ENCODE data around the gene PSAT1. TPM values are rescaled to one million over a fixed set of nuclear protein-coding genes. Genes with fewer than 3 reads are reported as not detected.

The PSAT1 gene
- total RNA-seq, 1 experiment from 2014 or later, result 69.5 TPM

DNA sequence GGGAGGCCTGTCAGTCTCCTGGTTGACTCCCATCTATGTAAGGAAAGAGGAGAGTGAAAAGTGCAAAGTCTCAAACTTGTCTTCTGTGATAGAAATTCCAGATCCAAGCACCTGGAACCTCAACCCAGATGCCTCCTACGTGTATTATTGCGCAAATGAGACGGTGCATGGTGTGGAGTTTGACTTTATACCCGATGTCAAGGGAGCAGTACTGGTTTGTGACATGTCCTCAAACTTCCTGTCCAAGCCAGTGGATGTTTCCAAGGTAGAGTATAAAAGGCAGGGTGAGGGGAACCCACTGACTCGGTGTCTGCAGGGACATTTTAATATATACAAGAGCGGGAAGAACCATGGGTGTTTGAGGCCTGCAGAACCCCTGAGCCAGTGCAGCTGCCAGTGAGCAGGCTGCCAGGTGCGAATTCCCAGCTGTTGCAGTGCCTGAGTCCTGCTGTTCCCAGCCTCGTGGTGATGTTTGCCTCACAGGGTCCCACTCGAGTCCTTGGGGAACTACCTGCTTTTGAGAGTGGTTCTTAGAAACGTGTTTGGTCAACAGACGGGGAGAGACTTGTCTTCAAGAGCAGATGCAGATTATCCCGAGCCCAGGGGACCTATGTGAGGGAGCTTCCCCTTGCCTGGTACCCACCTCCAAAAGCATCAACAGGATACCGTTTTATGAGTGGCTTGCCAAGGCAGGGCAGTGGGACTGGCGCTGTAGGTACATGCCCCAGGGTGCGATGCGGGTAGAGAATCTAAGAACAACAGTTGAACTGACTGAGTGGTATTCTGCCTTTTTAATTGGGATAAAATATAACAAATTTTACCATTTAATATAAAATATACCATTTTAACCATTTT is 9.5 kb downstream of the PSAT1 start:
- no peaks in the 10 kb centered on the region for H3K27me3 Mint-ChIP-seq (ENCODE audit: unreplicated experiment)
- H3K9me3 Mint-ChIP-seq (ENCODE audit: low read depth, unreplicated experiment), result no peaks in the 10 kb centered on the region
- TF ChIP-seq, protein P1, sequence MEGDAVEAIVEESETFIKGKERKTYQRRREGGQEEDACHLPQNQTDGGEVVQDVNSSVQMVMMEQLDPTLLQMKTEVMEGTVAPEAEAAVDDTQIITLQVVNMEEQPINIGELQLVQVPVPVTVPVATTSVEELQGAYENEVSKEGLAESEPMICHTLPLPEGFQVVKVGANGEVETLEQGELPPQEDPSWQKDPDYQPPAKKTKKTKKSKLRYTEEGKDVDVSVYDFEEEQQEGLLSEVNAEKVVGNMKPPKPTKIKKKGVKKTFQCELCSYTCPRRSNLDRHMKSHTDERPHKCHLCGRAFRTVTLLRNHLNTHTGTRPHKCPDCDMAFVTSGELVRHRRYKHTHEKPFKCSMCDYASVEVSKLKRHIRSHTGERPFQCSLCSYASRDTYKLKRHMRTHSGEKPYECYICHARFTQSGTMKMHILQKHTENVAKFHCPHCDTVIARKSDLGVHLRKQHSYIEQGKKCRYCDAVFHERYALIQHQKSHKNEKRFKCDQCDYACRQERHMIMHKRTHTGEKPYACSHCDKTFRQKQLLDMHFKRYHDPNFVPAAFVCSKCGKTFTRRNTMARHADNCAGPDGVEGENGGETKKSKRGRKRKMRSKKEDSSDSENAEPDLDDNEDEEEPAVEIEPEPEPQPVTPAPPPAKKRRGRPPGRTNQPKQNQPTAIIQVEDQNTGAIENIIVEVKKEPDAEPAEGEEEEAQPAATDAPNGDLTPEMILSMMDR (IDR thresholded peaks at IDR 0.05; ENCODE audit: unreplicated experiment), result no peak
- BruUV-seq (replicated peaks), result no TSS peak
- intact Hi-C loops (cut with micrococcal nuclease; ENCODE audit: unreplicated experiment), result no loop called here
- no peak for DNase-seq
- CTCF ChIA-PET, result no interaction called here
- H3K36me3 Mint-ChIP-seq (ENCODE audit: insufficient read depth, unreplicated experiment), result peaks cover 48% of the 10 kb centered on the region
- no peak overlapping the region for H3K27ac Mint-ChIP-seq (ENCODE audit: unreplicated experiment)
- no peak overlapping the region for H3K4me3 Mint-ChIP-seq (ENCODE audit: low read depth, unreplicated experiment)
- H3K4me1 Mint-ChIP-seq (ENCODE audit: low read depth, unreplicated experiment), result no peaks in the 10 kb centered on the region

DNA sequence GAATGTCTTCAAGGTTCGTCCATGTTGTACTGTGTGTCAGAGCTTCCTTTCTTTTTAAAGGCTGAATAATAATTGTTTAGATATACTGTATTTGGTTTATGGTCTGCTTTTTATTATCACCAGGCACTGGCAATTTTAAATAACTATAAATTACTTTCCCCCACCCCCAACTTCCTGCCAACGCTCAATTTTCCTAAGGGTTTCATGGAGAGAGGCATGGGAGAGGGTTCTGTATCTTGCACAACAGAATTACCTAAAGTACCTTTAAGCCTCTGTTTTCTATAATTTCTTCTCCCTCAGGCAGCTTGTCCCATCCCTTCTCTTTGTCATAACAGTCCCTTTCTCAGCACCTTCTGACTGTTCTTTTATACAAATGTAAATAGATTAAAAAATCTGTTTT is 10.4 kb downstream of the PSAT1 start:
- no peaks in the 10 kb centered on the region for H3K9me3 Mint-ChIP-seq (ENCODE audit: low read depth, unreplicated experiment)
- intact Hi-C loops (cut with micrococcal nuclease; ENCODE audit: unreplicated experiment), result no loop called here
- peaks cover 51% of the 10 kb centered on the region for H3K36me3 Mint-ChIP-seq (ENCODE audit: insufficient read depth, unreplicated experiment)
- BruUV-seq (replicated peaks), result no TSS peak
- TF ChIP-seq, protein P1 (IDR thresholded peaks at IDR 0.05; ENCODE audit: unreplicated experiment), result no peak
- CTCF ChIA-PET, result no interaction called here
- H3K27ac Mint-ChIP-seq (ENCODE audit: unreplicated experiment), result no peak overlapping the region
- no peaks in the 10 kb centered on the region for H3K27me3 Mint-ChIP-seq (ENCODE audit: unreplicated experiment)
- no peak overlapping the region for H3K4me3 Mint-ChIP-seq (ENCODE audit: low read depth, unreplicated experiment)
- no peaks in the 10 kb centered on the region for H3K4me1 Mint-ChIP-seq (ENCODE audit: low read depth, unreplicated experiment)
- DNase-seq, result no peak

DNA sequence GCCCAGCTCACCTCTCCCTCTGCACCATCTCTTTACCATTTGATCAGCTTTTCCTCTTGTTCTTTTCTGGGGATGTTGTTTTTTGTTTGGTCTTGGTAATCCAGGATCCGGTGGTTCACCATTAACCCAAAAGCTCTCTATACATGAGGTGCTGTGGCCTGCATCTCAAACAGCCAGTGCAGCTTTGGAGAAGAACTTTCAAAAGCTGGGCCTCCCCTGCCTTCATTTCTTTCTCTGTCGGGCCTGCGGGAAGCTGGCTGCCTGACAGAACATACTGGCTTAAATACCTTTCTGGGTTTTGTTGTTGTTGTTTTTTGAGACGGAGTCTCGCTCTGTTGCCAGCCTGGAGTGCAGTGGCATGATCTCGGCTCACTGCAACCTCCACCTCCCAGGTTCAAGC is 12.1 kb downstream of the PSAT1 start:
- no TSS peak for BruUV-seq (replicated peaks)
- H3K27me3 Mint-ChIP-seq (ENCODE audit: unreplicated experiment), result no peaks in the 10 kb centered on the region
- CTCF ChIA-PET, result no interaction called here
- no peak overlapping the region for H3K4me3 Mint-ChIP-seq (ENCODE audit: low read depth, unreplicated experiment)
- H3K27ac Mint-ChIP-seq (ENCODE audit: unreplicated experiment), result no peak overlapping the region
- TF ChIP-seq, protein P1 (IDR thresholded peaks at IDR 0.05; ENCODE audit: unreplicated experiment), result no peak
- peaks cover 50% of the 10 kb centered on the region for H3K36me3 Mint-ChIP-seq (ENCODE audit: insufficient read depth, unreplicated experiment)
- H3K4me1 Mint-ChIP-seq (ENCODE audit: low read depth, unreplicated experiment), result no peaks in the 10 kb centered on the region
- no peak for DNase-seq
- H3K9me3 Mint-ChIP-seq (ENCODE audit: low read depth, unreplicated experiment), result no peaks in the 10 kb centered on the region
- intact Hi-C loops (cut with micrococcal nuclease; ENCODE audit: unreplicated experiment), result no loop called here

DNA sequence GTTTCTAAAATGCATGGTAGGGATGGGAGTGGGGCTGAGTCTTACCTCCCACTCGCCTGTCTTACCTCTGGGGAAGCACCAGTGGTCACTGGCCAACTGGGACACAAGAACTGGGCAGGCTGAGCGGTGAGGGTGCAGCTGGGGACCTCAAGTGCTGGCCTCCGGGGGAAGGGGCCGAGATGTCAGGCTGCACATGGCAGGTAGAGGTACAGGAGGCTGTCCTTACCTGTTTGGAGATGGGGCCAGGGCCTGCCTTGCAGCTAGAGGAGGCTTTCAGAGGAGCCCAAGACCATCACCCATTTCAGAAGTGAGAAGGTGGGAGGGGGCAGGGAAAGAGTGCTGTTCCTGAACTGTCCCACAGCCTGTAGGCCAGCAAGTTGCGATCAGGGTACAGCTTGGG is 14.2 kb downstream of the PSAT1 start:
- TF ChIP-seq, protein P1 (IDR thresholded peaks at IDR 0.05; ENCODE audit: unreplicated experiment), result no peak
- DNase-seq, result no peak
- H3K27ac Mint-ChIP-seq (ENCODE audit: unreplicated experiment), result no peak overlapping the region
- no TSS peak for BruUV-seq (replicated peaks)
- H3K9me3 Mint-ChIP-seq (ENCODE audit: low read depth, unreplicated experiment), result no peaks in the 10 kb centered on the region
- H3K27me3 Mint-ChIP-seq (ENCODE audit: unreplicated experiment), result no peaks in the 10 kb centered on the region
- H3K4me1 Mint-ChIP-seq (ENCODE audit: low read depth, unreplicated experiment), result no peaks in the 10 kb centered on the region
- peaks cover 40% of the 10 kb centered on the region for H3K36me3 Mint-ChIP-seq (ENCODE audit: insufficient read depth, unreplicated experiment)
- CTCF ChIA-PET, result no interaction called here
- intact Hi-C loops (cut with micrococcal nuclease; ENCODE audit: unreplicated experiment), result no loop called here
- H3K4me3 Mint-ChIP-seq (ENCODE audit: low read depth, unreplicated experiment), result no peak overlapping the region

Data from Calu3 (cell line).